K562 (cell line): ENCODE data around the gene NBEAL2. TPM values are rescaled to one million over a fixed set of nuclear protein-coding genes. Genes with fewer than 3 reads are reported as not detected.

Source experiments
- ARID4B ChIP-seq: sonication (generic); formaldehyde crosslinking; IDR thresholded peaks from 2 replicates; pipeline ENCODE4 v1.8.0; 2022; ENCODE audit warnings: mild to moderate bottlenecking, missing genetic modification reagents
- ATF3 ChIP-seq, 2 experiments: fragments of 450-650 bp in 1 of 2; sonication (generic) in 1 of 2; formaldehyde crosslinking in 1 of 2; IDR thresholded peaks in 1 of 2; conservative IDR thresholded peaks in 1 of 2; 2 replicates each; pipeline versions ENCODE4 v1.6.1 to v1.8.1; 2016 to 2023; ENCODE audit warnings: mild to moderate bottlenecking in 2 of 2, moderate library complexity in 2 of 2, inconsistent platforms in 1 of 2, missing genetic modification reagents in 1 of 2
- BRF1 ChIP-seq: IDR thresholded peaks from 3 replicates; pipeline ENCODE4 v1.6.1; 2011; ENCODE audit warnings: borderline replicate concordance, mild to moderate bottlenecking; ENCODE audit not compliant: insufficient read length; ENCODE audit errors: extremely low read depth
- E2F3 ChIP-seq: fragments of 250-450 bp; sonication (Bioruptor Pico); IDR thresholded peaks from 2 replicates; pipeline ENCODE4 v1.4.0; 2020; ENCODE audit warnings: mild to moderate bottlenecking
- FOXK1 ChIP-seq: sonication (generic); formaldehyde crosslinking; IDR thresholded peaks from 2 replicates; pipeline ENCODE4 v1.8.0; 2022; ENCODE audit warnings: missing genetic modification reagents, mild to moderate bottlenecking, borderline replicate concordance
- HDGF ChIP-seq: fragments of 450-650 bp; IDR thresholded peaks from 2 replicates; pipeline ENCODE4 v1.6.1; 2016
- HMBOX1 ChIP-seq: sonication (generic); IDR thresholded peaks from 2 replicates; pipeline ENCODE4 v1.6.1; 2016
- MIER1 ChIP-seq: fragments of 450-650 bp; IDR thresholded peaks from 2 replicates; pipeline ENCODE4 v1.6.1; 2016; ENCODE audit warnings: antibody characterized with exemption, mild to moderate bottlenecking, low read depth
- PHF20 ChIP-seq: fragments of 450-650 bp; IDR thresholded peaks from 2 replicates; pipeline ENCODE4 v1.6.1; 2018; ENCODE audit not compliant: partially characterized antibody
- SMAD4 ChIP-seq: fragments of 250-450 bp; sonication (Bioruptor Pico); conservative IDR thresholded peaks from 2 replicates; pipeline ENCODE4 v1.8.0; 2021; ENCODE audit warnings: inconsistent platforms, mild to moderate bottlenecking, moderate library complexity
- SMARCE1 ChIP-seq: fragments of 450-650 bp; IDR thresholded peaks from 2 replicates; pipeline ENCODE4 v1.7.1; 2016; ENCODE audit warnings: mild to moderate bottlenecking
- SRSF7 ChIP-seq: fragments of 200-400 bp; formaldehyde crosslinking; optimal IDR thresholded peaks from 2 replicates; pipeline ENCODE3; 2017; ENCODE audit warnings: mild to moderate bottlenecking, low read depth, low read length
- TCF3 ChIP-seq: sonication (generic); formaldehyde crosslinking; IDR thresholded peaks from 2 replicates; pipeline ENCODE4 v1.4.0; 2020; ENCODE audit warnings: mild to moderate bottlenecking, missing genetic modification reagents
- VEZF1 ChIP-seq: fragments of 200-800 bp; sonication (Bioruptor generic); IDR thresholded peaks from 2 replicates; pipeline ENCODE4 v1.6.1; 2017; ENCODE audit warnings: missing genetic modification characterization, missing compliant biosample characterization
- ZNF134 ChIP-seq: fragments of 250-450 bp; sonication (Bioruptor Pico); conservative IDR thresholded peaks from 2 replicates; pipeline ENCODE4 v1.4.0; 2020
- ZNF263 ChIP-seq: sonication (generic); formaldehyde crosslinking; IDR thresholded peaks from 2 replicates; pipeline ENCODE4 v1.8.0; 2022; ENCODE audit warnings: mild to moderate bottlenecking, missing genetic modification reagents, borderline replicate concordance
- ZNF311 ChIP-seq: fragments of 250-450 bp; sonication (Bioruptor Pico); IDR thresholded peaks from 2 replicates; pipeline ENCODE4 v1.4.0; 2020; ENCODE audit warnings: mild to moderate bottlenecking, moderate library complexity
- ZSCAN32 ChIP-seq: fragments of 450-650 bp; formaldehyde crosslinking; IDR thresholded peaks from 2 replicates; pipeline ENCODE4 v1.4.0; 2020; ENCODE audit warnings: mild to moderate bottlenecking, moderate library complexity
- polyA plus RNA-seq, 8 experiments: library from polyadenylated mRNA; depleted of rRNA in 4 of 8; stranded (reverse) in 5 of 8; unstranded in 3 of 8; fragments of >200 nt; fragmentation: Nextera tagmentation in 2 of 8; fragmentation: Illumina TruSeq in 1 of 8; extraction: Ambion mirVana in 2 of 8; extraction: Trizol in 1 of 8; gene quantifications; 2 replicates each; pipeline versions ENCODE4 v1.2.1 to v1.2.3, GENCODE V29; 2011 to 2014; ENCODE audit warnings: inconsistent platforms in 1 of 8, missing spikeins in 1 of 8
- total RNA-seq, 7 experiments: library from RNA; depleted of rRNA in 6 of 7; stranded (reverse); fragments of >200 nt in 6 of 7; fragmentation: Illumina TruSeq in 2 of 7; extraction: Trizol in 2 of 7; gene quantifications; 2 replicates each; pipeline versions ENCODE4 v1.2.1 to v1.2.3, GENCODE V29; 2011 to 2021; ENCODE audit warnings: low replicate concordance in 1 of 7

Gene NBEAL2
- total and polyA plus RNA-seq, 9 of the 15 experiments (the other 6 are each of a cell fraction or from before 2014, with no cell fraction given): 0.06 to 114 (median 29.6) TPM

GRCh38 chr3:46978985-46979944 is at the start of gene NBEAL2 (continued):
- TF ChIP-seq ARID4B (CRISPR knock-in tag) (peak; percentile 79; the same call in 1 of the 2 replicates), BRF1 (no peak), FOXK1 (CRISPR knock-in tag) (no peak), E2F3 (CRISPR knock-in tag) (peak; percentile 37; the same call in 1 of the 2 replicates), VEZF1 (CRISPR knock-in tag) (peak; percentile 99), ZNF134 (peak; percentile 90), HDGF (no peak), SMAD4 (peak; percentile 92), TCF3 (no peak), ZNF263 (CRISPR knock-in tag) (peak; percentile 97), ATF3 (IDR thresholded peaks at IDR 0.05) (no peak), ATF3 (CRISPR knock-in tag; conservative IDR thresholded peaks at IDR 0.05) (no peak; the same call in 1 of the 2 replicates), PHF20 (peak; percentile 38), HMBOX1 (no peak), ZSCAN32 (CRISPR knock-in tag) (no peak), SRSF7 (no peak), ZNF311 (CRISPR knock-in tag) (no peak), MIER1 (0 out of 2 replicates have a peak, but pooled peaks have one; percentile 30), SMARCE1 (peak; percentile 65)
